Mucosa of descending colon (tissue), 3 donors: ENCODE data around the gene THAP7. TPM values are rescaled to one million over a fixed set of nuclear protein-coding genes. Genes with fewer than 3 reads are reported as not detected.

Experiments used
- ATAC-seq: fragments of 200-7000 bp; cut with Tn5 transposase; one replicate; pipeline ENCODE4 v1.9.1; 2020; ENCODE audit warnings: mild to moderate bottlenecking, moderate library complexity
- DNase-seq, 3 donors: peaks; one replicate each; pipeline ENCODE4 v3.0.0-alpha.2; 2020
- H3K36me3 ChIP-seq: fragments of 200-600 bp; one replicate; pipeline ENCODE4 v1.8.0; 2021; ENCODE audit warnings: low read depth, mild to moderate bottlenecking
- H3K4me1 ChIP-seq: fragments of 200-600 bp; one replicate; pipeline ENCODE4 v1.8.0; 2021; ENCODE audit warnings: low read depth, mild to moderate bottlenecking
- H3K4me3 ChIP-seq: fragments of 200-600 bp; one replicate; pipeline ENCODE4 v1.8.0; 2021; ENCODE audit warnings: mild to moderate bottlenecking
- H3K9me3 ChIP-seq: fragments of 200-600 bp; one replicate; pipeline ENCODE4 v1.8.0; 2021; ENCODE audit warnings: mild to moderate bottlenecking
- CTCF ChIP-seq: fragments of 200-600 bp; IDR thresholded peaks from one replicate; pipeline ENCODE4 v1.8.0; 2022; ENCODE audit warnings: antibody characterized with exemption, mild to moderate bottlenecking
- intact Hi-C, 2 donors: fragments of 100-400 bp; cut with DNase I in 1 of 2; cut with micrococcal nuclease in 1 of 2; formaldehyde crosslinking; loops; one replicate each; pipeline versions ENCODE4 v1.11.0 to v1.11.1; 2022; cut with DNase I, micrococcal nuclease
- total RNA-seq, 3 donors: library from RNA; stranded (reverse); fragmentation: NEBNext Ultra II Directional in 2 of 3; extraction: Animal tissue kit (Norgen Biotek cat#: 25700) in 2 of 3; gene quantifications; one replicate each; pipeline versions ENCODE4 v1.2.1 to v1.2.4, GENCODE V29; 2021 to 2023
- donor health status: DM: no; HTN: no; CAD: no; lungs with moderate emphysema.
- donor health status: DM: no; HTN: no; CAD: no.
- donor health status: DM: no; HTN: yes; CAD: no.

Gene THAP7
- total RNA-seq, 3 donors from 2014 or later = 16.8 to 27.8 (median 19.8) TPM

- no peak for TF ChIP-seq CTCF
- no peaks in the 10 kb centered on the region for H3K36me3 ChIP-seq
- H3K9me3 ChIP-seq = no peaks in the 10 kb centered on the region
- H3K4me3 ChIP-seq = no peak overlapping the region
- DNase-seq (no peak), ATAC-seq (no peak)
- intact Hi-C loops = no loop called here
- H3K4me1 ChIP-seq = peaks cover 5% of the 10 kb centered on the region
These were observed 7.0 kb downstream of the THAP7 start for GRCh38 chr22:20994902-20995241.

GRCh38 chr22:20994128-20994901, 7.6 kb downstream of the THAP7 start:
- ATAC-seq = no peak
- no peak for DNase-seq
- no peaks in the 10 kb centered on the region for H3K4me1 ChIP-seq
- intact Hi-C loops = no loop called here
- H3K9me3 ChIP-seq = no peaks in the 10 kb centered on the region
- no peak overlapping the region for H3K4me3 ChIP-seq
- H3K36me3 ChIP-seq = no peaks in the 10 kb centered on the region
- TF ChIP-seq CTCF = no peak

- H3K4me1 ChIP-seq = no peaks in the 10 kb centered on the region
- no peaks in the 10 kb centered on the region for H3K36me3 ChIP-seq
- ATAC-seq (no peak), DNase-seq (no peak)
- H3K4me3 ChIP-seq = no peak overlapping the region
- intact Hi-C loops = no loop called here
- TF ChIP-seq CTCF = no peak
- H3K9me3 ChIP-seq = no peaks in the 10 kb centered on the region
These were observed 8.4 kb downstream of the THAP7 start for GRCh38 chr22:20993304-20994127.

- DNase-seq (no peak), ATAC-seq (no peak)
- no peak overlapping the region for H3K4me3 ChIP-seq
- TF ChIP-seq CTCF = no peak
- intact Hi-C loops = no loop called here
- no peaks in the 10 kb centered on the region for H3K4me1 ChIP-seq
- H3K36me3 ChIP-seq = no peaks in the 10 kb centered on the region
- H3K9me3 ChIP-seq = no peaks in the 10 kb centered on the region
These were observed 9.2 kb downstream of the THAP7 start for GRCh38 chr22:20992456-20993303.

GRCh38 chr22:20992056-20992442, 9.9 kb downstream of the THAP7 start:
- intact Hi-C loops = no loop called here
- Histone ChIP-seq H3K9me3 (no peaks in the 10 kb centered on the region), H3K36me3 (no peaks in the 10 kb centered on the region), H3K4me3 (no peak overlapping the region), H3K4me1 (no peaks in the 10 kb centered on the region)
- TF ChIP-seq CTCF = no peak
- ATAC-seq (no peak), DNase-seq (no peak)
